Measurements from ENCODE around the gene PYCARD.
A peak's percentile ranks its signal among the peaks of the same experiment; 100 is the strongest.
"Not testable (repeated sequence)": the region's sequence is repeated elsewhere in the genome, so short reads cannot be mapped to it uniquely, and the experiment has no call there.

PYCARD gene

DNA sequence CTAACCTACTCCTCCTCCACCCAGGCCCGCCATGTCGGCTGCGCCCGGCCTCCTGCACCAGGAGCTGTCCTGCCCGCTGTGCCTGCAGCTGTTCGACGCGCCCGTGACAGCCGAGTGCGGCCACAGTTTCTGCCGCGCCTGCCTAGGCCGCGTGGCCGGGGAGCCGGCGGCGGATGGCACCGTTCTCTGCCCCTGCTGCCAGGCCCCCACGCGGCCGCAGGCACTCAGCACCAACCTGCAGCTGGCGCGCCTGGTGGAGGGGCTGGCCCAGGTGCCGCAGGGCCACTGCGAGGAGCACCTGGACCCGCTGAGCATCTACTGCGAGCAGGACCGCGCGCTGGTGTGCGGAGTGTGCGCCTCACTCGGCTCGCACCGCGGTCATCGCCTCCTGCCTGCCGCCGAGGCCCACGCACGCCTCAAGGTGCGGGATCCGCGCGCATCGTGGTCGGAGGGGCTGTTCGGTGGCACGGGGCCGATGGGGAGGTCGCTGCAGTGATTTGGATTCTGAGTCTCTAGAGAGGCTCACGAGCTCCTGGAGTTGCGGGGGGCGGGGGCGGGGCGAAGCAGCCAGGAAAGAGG is 12.2 kb upstream of the PYCARD start:
- no CpG with 5 or more reads among the region's 58 CpGs for WGBS (ENCODE audit: insufficient coverage, insufficient read length)
- no peak overlapping the region for H3K27ac ChIP-seq (ENCODE audit: low read length)
- peak overlapping the region; percentile 64 for H3K4me3 ChIP-seq (ENCODE audit: low read length)

DNA sequence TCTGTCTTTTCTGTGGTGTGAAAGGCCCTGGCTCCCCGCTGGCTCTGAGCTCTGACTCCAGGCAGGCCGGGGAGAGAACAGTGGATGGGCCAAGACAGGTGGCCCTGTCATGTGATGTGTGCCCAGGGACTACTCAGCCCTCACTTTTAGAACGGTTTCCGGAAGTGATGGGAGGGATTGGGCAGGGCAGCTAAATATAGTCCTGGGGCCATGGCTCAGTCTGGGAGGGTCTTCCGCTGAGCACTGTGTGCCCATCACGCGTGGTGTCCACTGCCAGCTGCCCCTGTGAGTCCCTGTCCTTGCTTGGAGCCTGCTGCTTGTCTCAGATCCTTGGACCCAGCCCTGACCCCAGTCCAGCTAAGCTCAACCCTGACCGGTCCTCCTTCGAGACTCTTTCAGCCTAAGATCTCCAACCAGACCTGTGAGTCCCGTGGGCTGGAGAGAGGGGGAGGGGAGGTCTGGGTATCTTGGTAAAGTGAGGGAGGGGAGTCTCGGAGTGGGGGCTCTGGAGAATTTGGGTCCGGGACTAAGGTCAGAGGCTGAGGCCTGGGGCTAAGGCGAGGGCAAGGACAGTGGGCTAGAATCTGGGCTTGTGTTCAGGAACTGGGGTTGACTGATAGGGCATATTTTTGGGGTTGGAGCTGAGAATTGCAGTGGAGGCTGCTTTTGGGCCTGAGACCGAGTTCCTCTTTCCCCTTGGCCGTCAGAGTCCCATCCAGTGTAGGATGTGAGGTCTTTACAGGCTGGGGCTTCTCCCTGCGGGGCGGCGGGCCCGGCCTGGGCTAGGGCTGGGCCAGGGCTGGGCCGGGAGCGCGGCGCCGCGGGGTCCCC is 11.5 kb upstream of the PYCARD start, which contains the start of gene TRIM72:
TSS of gene TRIM72 (plus strand) at position 243 of the 831 bp plus-strand sequence. CDS start 620 bp downstream, outside the sequence.
- Histone ChIP-seq H3K27me3 (ENCODE audit: control insufficient read depth, insufficient read depth, low read length) (peaks cover 12% of the 10 kb centered on the region), H3K4me3 (ENCODE audit: low read length) (peak within 1 kb of the TSS; percentile 64), H3K9me3 (ENCODE audit: control insufficient read depth, insufficient read depth, low read length) (no peaks in the 10 kb centered on the region), H3K36me3 (ENCODE audit: control insufficient read depth, insufficient read depth, low read length) (peaks cover 3% of the 10 kb centered on the region; the same call in 1 of the 2 replicates), H3K4me1 (ENCODE audit: control insufficient read depth, insufficient read depth, low read length) (peaks cover 9% of the 10 kb centered on the region), H3K27ac (ENCODE audit: low read length) (no peak within 1 kb of the TSS)
- WGBS (ENCODE audit: insufficient coverage, insufficient read length): no CpG with 5 or more reads among the region's 25 CpGs
- no peak for DNase-seq (ENCODE audit: low read depth, low spot score)

More for the DNA sequence above, 12.2 kb upstream of the PYCARD start:
- no peak for DNase-seq (ENCODE audit: low read depth, low spot score)
- Histone ChIP-seq H3K9me3 (ENCODE audit: control insufficient read depth, insufficient read depth, low read length) (no peaks in the 10 kb centered on the region), H3K27me3 (ENCODE audit: control insufficient read depth, insufficient read depth, low read length) (peaks cover 12% of the 10 kb centered on the region), H3K36me3 (ENCODE audit: control insufficient read depth, insufficient read depth, low read length) (peaks cover 3% of the 10 kb centered on the region; the same call in 1 of the 2 replicates), H3K4me1 (ENCODE audit: control insufficient read depth, insufficient read depth, low read length) (peaks cover 9% of the 10 kb centered on the region)

DNA sequence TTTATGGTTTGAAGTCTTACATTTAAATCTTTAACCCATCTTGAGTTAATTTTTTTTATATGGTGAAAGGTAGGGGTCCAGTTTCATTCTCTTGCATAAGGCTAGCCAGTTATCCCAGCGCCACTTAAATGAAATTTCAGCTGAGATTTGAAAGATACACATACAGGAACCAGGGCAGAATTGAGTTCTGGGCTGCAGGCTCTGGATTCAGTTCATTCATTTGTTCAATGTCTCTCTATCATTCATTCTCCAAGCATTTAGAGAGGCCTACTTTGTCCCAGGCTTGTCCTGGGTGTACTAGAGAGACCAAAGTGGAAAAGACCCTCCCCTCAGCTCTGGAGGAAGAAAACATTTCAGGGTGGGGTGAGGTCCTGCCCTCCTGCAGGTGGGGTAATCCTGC is 10.8 kb upstream of the PYCARD start:
- WGBS (ENCODE audit: insufficient coverage, insufficient read length): no CpG with 5 or more reads among the region's 1 CpG
- H3K27me3 ChIP-seq (ENCODE audit: control insufficient read depth, insufficient read depth, low read length): peaks cover 12% of the 10 kb centered on the region
- H3K9me3 ChIP-seq (ENCODE audit: control insufficient read depth, insufficient read depth, low read length): no peaks in the 10 kb centered on the region
- peaks cover 3% of the 10 kb centered on the region; the same call in 1 of the 2 replicates for H3K36me3 ChIP-seq (ENCODE audit: control insufficient read depth, insufficient read depth, low read length)
- DNase-seq (ENCODE audit: low read depth, low spot score): no peak
- no peak overlapping the region for H3K27ac ChIP-seq (ENCODE audit: low read length)
- H3K4me1 ChIP-seq (ENCODE audit: control insufficient read depth, insufficient read depth, low read length): peaks cover 9% of the 10 kb centered on the region
- no peak overlapping the region for H3K4me3 ChIP-seq (ENCODE audit: low read length)

DNA sequence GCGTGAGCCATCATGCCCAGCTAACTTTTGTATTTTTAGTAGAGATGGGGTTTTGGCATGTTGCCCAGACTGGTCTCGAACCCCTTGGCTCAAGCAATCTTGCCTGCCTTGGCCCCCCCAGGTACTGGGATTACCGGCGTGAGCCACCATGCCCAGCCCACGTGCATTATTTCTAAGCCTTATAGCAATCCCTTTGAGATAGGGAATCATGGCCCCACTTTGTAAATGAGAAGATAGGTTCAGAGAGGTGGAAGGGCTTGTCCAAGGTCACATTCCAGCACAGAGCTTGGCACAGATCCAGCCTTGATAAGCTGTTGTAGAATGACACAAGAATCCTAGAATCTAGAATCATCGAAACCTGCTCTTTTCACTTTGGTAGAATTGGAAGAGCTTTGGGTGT is 4.2 kb upstream of the PYCARD start:
- DNase-seq (ENCODE audit: low read depth, low spot score): no peak
- Histone ChIP-seq H3K4me3 (ENCODE audit: low read length) (no peak overlapping the region), H3K36me3 (ENCODE audit: control insufficient read depth, insufficient read depth, low read length) (no peaks in the 10 kb centered on the region), H3K27me3 (ENCODE audit: control insufficient read depth, insufficient read depth, low read length) (no peaks in the 10 kb centered on the region), H3K27ac (ENCODE audit: low read length) (no peak overlapping the region), H3K9me3 (ENCODE audit: control insufficient read depth, insufficient read depth, low read length) (no peaks in the 10 kb centered on the region), H3K4me1 (ENCODE audit: control insufficient read depth, insufficient read depth, low read length) (0 out of 2 replicates have a peak, but pooled peaks cover under 1% of the 10 kb centered on the region)
- no CpG with 5 or more reads among the region's 6 CpGs for WGBS (ENCODE audit: insufficient coverage, insufficient read length)

DNA sequence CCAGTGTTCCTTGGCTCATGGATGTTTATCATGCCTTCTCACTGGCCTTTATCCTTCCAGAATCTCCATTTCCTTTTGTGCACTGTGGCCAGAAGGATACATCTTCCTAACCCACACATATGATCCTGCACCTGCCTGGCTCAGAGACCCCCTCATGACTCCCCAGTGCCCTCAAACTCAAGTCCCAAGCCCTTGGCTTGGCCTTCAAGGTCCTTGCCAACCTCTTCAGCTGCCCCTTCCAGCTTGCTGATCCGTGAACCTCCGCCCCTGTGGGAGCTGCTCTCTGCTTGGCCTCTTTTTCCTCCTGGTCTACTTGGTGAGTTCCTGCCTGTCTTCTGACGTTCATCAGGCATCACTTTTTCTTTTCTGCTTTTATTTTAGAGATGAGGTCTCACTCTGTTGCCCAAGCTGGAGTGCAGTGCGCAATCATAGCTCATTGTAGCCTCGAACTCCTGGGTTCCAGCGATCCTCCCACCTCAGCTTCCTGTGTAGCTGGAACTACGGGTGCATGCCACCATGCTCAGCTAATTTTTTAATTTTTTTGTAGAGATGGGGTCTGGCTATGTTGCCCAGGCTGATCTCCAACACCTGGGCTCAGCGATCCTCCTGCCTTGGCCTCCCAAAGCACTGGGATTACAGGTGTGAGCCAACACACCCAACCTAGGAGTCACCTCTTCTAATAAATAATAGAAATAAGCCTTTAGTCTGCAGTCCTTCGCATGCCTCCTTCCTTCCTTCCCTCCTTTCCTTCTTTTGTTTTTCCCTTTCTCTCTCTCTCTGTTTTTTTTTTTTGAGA is 2.5 kb upstream of the PYCARD start:
- H3K27ac ChIP-seq (ENCODE audit: low read length): no peak overlapping the region
- H3K4me1 ChIP-seq (ENCODE audit: control insufficient read depth, insufficient read depth, low read length): peaks cover 4% of the 10 kb centered on the region; the same call in 1 of the 2 replicates
- no peaks in the 10 kb centered on the region for H3K9me3 ChIP-seq (ENCODE audit: control insufficient read depth, insufficient read depth, low read length)
- no CpG with 5 or more reads among the region's 9 CpGs for WGBS (ENCODE audit: insufficient coverage, insufficient read length)
- DNase-seq (ENCODE audit: low read depth, low spot score): no peak
- no peaks in the 10 kb centered on the region for H3K36me3 ChIP-seq (ENCODE audit: control insufficient read depth, insufficient read depth, low read length)
- no peak overlapping the region for H3K4me3 ChIP-seq (ENCODE audit: low read length)
- H3K27me3 ChIP-seq (ENCODE audit: control insufficient read depth, insufficient read depth, low read length): no peaks in the 10 kb centered on the region

DNA sequence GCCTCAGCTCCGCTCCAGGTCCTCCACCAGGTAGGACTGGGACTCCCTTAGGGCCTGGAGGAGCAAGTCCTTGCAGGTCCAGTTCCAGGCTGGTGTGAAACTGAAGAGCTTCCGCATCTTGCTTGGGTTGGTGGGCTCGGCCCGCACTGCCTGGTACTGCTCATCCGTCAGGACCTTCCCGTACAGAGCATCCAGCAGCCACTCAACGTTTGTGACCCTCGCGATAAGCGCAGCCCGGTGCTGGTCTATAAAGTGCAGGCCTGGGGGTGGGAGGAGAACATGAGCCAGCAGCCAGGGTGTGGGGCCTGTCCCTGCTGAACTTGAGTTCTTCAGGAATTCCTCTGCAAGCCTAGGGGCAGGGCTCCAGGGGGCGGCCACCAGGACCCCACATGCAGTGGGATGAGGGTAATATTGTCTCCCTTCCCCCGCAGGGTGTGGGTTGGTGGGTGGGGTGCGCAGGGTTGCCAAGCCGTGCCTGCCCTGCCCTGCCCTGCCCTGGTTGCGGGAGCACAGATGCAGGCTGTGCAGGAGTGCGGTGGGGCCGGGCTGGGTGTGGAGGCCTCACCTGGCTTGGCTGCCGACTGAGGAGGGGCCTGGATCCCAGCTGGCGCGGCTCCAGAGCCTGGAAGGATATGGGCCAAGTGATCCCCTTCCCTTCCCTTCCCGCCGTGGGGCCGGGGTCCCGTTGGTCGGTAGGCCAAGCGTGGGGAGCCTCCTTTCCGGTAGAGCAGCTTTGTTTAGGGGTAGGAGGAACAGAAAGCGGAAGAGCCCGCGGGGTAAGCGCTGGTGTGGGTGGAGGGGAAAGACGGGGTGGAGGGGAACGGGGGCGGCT is 762 bp downstream of the PYCARD start:
- H3K4me1 ChIP-seq (ENCODE audit: control insufficient read depth, insufficient read depth, low read length): peaks cover 4% of the 10 kb centered on the region; the same call in 1 of the 2 replicates
- no CpG with 5 or more reads among the region's 35 CpGs for WGBS (ENCODE audit: insufficient coverage, insufficient read length)
- H3K27me3 ChIP-seq (ENCODE audit: control insufficient read depth, insufficient read depth, low read length): no peaks in the 10 kb centered on the region
- DNase-seq (ENCODE audit: low read depth, low spot score): no peak
- H3K27ac ChIP-seq (ENCODE audit: low read length): no peak overlapping the region
- peak overlapping the region; percentile 50 for H3K4me3 ChIP-seq (ENCODE audit: low read length)
- no peaks in the 10 kb centered on the region for H3K36me3 ChIP-seq (ENCODE audit: control insufficient read depth, insufficient read depth, low read length)
- H3K9me3 ChIP-seq (ENCODE audit: control insufficient read depth, insufficient read depth, low read length): no peaks in the 10 kb centered on the region

DNA sequence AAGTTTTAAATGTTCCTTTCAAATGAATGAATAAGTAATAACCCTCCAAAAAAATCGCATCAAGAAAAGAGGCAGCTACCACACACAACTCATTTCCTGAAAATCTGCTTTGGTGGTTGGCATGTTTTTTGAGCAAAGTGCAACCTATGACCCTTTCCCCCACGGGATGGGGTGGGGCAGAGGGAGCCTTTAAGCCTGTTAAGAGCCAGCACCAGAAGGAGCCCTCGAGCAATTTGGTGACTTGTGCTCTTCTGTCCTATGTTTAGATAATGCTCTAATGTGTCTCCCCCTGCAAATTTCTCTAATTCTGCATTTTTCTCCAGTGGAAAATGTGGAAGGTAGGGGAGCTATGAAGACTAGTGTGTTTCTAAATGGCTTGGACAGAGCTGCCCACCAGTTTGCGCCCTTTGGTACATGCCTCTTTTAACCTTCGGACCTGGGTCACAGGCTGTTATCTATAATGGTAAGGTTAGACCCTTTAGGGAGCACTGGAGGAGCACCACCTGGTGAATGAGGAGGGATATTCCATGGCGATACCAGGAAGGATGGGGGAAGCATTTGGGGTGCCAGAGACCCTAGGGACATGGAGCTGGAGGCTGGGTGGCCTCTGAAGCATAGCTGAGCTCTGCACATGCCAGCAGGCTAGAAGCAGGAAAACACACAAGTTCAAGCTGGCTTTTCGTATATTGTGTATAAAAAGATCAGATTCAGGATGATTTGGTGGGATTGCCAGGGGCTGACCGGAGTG is 1.6 kb downstream of the PYCARD start:
- H3K36me3 ChIP-seq (ENCODE audit: control insufficient read depth, insufficient read depth, low read length): 0 out of 2 replicates have a peak, but pooled peaks cover 5% of the 10 kb centered on the region
- H3K4me3 ChIP-seq (ENCODE audit: low read length): no peak overlapping the region; the same call in 1 of the 2 replicates
- no peak overlapping the region for H3K27ac ChIP-seq (ENCODE audit: low read length)
- H3K27me3 ChIP-seq (ENCODE audit: control insufficient read depth, insufficient read depth, low read length): no peaks in the 10 kb centered on the region
- peaks cover 4% of the 10 kb centered on the region; the same call in 1 of the 2 replicates for H3K4me1 ChIP-seq (ENCODE audit: control insufficient read depth, insufficient read depth, low read length)
- H3K9me3 ChIP-seq (ENCODE audit: control insufficient read depth, insufficient read depth, low read length): no peaks in the 10 kb centered on the region
- no CpG with 5 or more reads among the region's 8 CpGs for WGBS (ENCODE audit: insufficient coverage, insufficient read length)
- no peak for DNase-seq (ENCODE audit: low read depth, low spot score)

DNA sequence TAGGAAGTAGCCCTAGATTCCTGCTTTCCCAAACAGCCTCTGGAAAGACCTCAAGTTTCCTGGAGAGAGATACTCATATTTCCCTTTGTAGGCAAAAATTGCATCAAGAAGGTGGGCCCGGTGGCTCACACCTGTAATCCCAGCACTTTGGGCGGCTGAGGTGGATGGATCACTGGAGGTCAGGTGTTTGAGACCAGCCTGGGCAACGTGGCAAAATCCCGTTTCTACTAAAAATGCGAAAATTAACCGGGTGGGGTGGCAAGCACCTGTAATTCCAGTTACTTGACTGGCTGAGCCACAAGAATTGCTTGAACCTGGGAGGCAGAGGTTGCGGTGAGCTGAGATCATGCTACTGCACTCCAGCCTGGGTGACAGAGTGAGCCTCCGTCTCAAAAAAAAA is 2.4 kb downstream of the PYCARD start:
- no CpG with 5 or more reads among the region's 8 CpGs for whole genome bisulfite sequencing (ENCODE audit: insufficient coverage, insufficient read length)
- not testable (repeated sequence) for H3K27ac ChIP-seq (ENCODE audit: low read length); H3K4me3 ChIP-seq (ENCODE audit: low read length); H3K27me3 ChIP-seq (ENCODE audit: control insufficient read depth, insufficient read depth, low read length); DNase-seq (ENCODE audit: low read depth, low spot score); H3K9me3 ChIP-seq (ENCODE audit: control insufficient read depth, insufficient read depth, low read length); H3K36me3 ChIP-seq (ENCODE audit: control insufficient read depth, insufficient read depth, low read length); H3K4me1 ChIP-seq (ENCODE audit: control insufficient read depth, insufficient read depth, low read length)

DNA sequence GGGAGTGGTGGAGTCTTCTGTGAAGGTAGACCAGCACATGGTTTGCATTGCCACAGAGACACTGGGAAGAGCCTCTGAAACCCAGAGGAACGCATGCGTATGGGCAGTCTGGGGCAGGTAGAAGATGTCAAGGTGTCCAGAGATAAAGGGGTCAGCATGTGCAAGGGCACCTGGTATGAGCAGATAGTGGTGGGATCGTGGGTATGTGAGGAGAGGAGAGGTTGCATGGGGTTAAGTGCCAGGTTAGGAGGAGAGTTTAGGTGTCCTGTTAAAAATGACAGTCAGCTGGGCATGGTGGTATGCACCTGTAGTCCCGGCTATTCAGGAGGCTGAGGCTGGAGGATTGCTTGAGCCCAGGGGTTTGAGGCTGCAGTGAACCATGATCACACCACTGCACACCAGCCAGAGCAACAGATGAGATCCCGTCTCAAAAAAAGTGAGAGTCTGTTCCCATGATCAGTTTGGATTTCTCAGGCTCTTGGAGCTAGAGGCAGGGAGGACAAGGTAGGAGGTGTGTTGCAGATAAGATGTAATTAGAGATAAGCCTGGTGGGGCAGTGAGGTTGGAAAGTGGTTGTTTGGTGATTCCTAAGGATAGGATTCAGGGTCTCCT is 3.0 kb downstream of the PYCARD start:
- Histone ChIP-seq H3K36me3 (ENCODE audit: control insufficient read depth, insufficient read depth, low read length) (peaks cover 8% of the 10 kb centered on the region; the same call in 1 of the 2 replicates), H3K27ac (ENCODE audit: low read length) (no peak overlapping the region), H3K27me3 (ENCODE audit: control insufficient read depth, insufficient read depth, low read length) (no peaks in the 10 kb centered on the region), H3K4me1 (ENCODE audit: control insufficient read depth, insufficient read depth, low read length) (peaks cover 4% of the 10 kb centered on the region; the same call in 1 of the 2 replicates), H3K9me3 (ENCODE audit: control insufficient read depth, insufficient read depth, low read length) (no peaks in the 10 kb centered on the region), H3K4me3 (ENCODE audit: low read length) (no peak overlapping the region)
- no CpG with 5 or more reads among the region's 5 CpGs for WGBS (ENCODE audit: insufficient coverage, insufficient read length)
- no peak for DNase-seq (ENCODE audit: low read depth, low spot score)
